ENCODE results near the gene DENND2C.

GRCh38 chr1:114690148-114690547 lies 20.3 kb upstream of the DENND2C start:
- TF ChIP-seq EP300 (IDR thresholded peaks at IDR 0.05; ENCODE audit: low read depth) (no peak), POLR2A (IDR thresholded peaks at IDR 0.05) (no peak)
